T-helper 22 cell (primary cell): ENCODE results near the gene UTP14A.
"Not testable (repeated sequence)": the region's sequence is repeated elsewhere in the genome, so short reads cannot be mapped to it uniquely, and the experiment has no call there.

ENCODE experiments used
- DNase-seq: peaks from one replicate; pipeline ENCODE4 v3.0.0-alpha.2; 2020; ENCODE audit warnings: low read depth

Gene UTP14A, protein sequence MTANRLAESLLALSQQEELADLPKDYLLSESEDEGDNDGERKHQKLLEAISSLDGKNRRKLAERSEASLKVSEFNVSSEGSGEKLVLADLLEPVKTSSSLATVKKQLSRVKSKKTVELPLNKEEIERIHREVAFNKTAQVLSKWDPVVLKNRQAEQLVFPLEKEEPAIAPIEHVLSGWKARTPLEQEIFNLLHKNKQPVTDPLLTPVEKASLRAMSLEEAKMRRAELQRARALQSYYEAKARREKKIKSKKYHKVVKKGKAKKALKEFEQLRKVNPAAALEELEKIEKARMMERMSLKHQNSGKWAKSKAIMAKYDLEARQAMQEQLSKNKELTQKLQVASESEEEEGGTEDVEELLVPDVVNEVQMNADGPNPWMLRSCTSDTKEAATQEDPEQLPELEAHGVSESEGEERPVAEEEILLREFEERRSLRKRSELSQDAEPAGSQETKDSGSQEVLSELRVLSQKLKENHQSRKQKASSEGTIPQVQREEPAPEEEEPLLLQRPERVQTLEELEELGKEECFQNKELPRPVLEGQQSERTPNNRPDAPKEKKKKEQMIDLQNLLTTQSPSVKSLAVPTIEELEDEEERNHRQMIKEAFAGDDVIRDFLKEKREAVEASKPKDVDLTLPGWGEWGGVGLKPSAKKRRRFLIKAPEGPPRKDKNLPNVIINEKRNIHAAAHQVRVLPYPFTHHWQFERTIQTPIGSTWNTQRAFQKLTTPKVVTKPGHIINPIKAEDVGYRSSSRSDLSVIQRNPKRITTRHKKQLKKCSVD

GRCh38 chrX:129905787-129906580 lies at the start of gene UTP14A:
Gene UTP14A (plus strand): TSS chrX:129906164. CDS start chrX:129906211, 47 bp downstream.
- DNase-seq: peak; percentile 77

DNA sequence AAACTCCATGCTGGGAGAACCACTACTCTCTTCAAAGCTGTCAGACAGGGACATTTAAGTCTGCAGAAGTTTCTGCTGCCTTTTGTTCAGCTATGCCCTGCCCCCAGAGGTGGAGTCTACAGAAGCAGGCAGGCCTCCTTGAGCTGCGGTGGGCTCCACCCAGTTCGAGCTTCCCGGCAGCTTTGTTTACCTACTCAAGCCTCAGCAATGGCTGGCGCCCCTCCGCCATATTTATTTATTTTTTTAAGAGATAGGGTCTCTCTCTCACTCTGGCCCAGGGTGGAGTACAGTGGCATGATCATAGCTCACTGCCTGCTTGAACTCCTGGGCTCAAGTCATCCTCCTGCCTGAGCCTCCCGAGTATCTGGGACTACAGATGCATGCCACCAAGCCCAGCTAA lies 46.8 kb upstream of the UTP14A start:
- DNase-seq: not testable (repeated sequence)

GRCh38 chrX:129866321-129866720 lies 39.6 kb upstream of the UTP14A start:
- DNase-seq: not testable (repeated sequence)

DNA sequence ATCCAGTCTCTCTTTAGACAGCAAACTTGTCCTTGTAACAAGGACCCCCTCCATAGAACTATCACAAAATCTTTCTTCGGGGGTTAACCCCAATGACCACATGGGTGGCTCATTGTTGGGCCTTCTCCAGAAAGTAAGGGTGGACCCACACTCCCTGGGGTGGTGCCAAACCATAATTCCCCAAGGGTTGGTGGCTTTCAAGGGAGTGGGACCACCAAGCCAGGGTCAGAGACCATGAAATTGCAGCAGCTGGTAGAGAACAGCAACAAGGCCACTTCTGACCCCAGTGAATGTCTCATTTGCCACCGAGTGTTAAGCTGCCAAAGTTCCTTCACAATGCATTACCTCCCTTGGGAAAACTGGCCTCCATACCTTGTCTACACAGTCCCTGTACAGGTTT lies 33.4 kb upstream of the UTP14A start:
- DNase-seq: no peak

DNA sequence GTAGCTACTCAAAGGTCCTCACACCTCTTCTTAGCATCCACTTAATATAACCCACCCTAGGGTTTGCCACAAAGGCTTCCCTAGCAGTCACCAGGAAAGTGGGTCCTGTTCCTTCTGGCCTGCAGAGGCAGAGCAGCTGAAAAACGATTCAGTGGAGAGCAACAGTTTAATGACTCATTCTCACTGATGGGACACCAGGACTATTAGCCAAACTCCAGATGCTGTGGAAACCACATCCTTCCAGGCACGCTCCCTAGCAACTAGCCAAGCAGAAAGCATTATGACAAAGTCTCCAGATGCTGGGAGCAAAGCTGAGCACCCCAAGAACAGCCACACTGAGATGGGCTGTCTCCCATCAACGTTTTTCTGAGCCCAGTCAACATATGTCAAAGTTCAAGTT lies 30.3 kb upstream of the UTP14A start:
- no peak for DNase-seq

DNA sequence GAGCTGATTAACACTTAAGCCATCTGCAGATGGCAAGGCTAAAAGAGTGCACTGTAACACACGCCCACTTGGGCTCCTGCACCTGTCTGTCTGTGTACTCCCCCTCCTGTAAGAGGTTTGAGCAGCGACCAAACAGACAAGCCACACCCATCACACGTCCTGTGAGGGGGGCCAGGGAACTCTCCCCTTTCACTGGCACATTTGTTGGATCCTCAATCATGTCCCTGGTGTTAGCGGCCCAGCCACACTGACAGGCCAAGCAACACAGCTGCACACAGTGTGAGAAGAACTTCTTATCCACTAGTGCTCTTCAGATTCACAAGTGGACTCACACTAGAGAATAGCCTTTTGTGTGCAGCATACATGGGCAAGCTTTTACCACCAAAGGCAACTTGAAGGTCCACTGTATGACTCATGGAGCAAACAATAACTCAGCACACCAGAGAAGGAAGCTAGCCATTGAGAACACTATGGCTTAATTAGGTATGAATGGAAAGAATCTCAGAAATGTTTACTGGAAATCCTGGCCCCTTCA lies 29.1 kb upstream of the UTP14A start:
- no peak for DNase-seq

GRCh38 chrX:129877401-129877800 lies 28.6 kb upstream of the UTP14A start:
- no peak for DNase-seq

GRCh38 chrX:129900054-129900453 lies 5.9 kb upstream of the UTP14A start:
- no peak for DNase-seq

- no peak for DNase-seq
Measured at GRCh38 chrX:129908636-129909035, 2.7 kb downstream of the UTP14A start.

- DNase-seq: peak; percentile 24
Measured at GRCh38 chrX:129925305-129926092, 19.5 kb downstream of the UTP14A start.

GRCh38 chrX:129930941-129931410 lies 25.0 kb downstream of the UTP14A start:
- no peak for DNase-seq

DNA sequence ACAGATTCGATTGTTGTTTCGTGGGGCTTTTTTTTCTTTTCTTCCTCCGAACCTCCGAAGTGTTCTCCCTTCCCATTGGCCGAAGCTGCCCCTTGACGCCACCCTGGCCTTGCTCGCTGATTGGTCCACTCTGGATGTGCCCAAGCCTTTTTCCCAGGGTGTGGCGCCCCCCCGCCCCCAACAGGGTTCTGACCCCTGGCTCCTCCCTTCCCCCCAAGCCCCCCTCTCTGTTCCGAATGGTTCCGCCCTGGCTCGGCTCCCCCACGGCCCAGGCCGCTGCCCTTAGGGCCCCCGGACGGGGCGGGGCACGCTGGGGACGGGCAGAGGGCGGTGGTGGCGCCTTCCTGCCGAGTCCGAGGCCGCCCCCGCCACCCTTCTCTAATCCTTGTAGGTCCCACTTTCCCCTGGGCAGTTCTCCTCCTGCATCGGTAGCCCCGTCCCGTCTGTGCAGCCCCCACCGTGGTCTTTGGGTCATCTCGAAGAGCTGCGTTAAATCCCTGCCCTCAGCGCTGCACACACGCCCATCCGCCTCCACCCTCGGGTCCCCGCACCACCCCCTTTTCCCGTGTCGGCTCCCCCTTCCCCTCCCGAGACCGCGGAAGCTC lies 25.5 kb downstream of the UTP14A start:
- DNase-seq: peak; percentile 53

- peak; percentile 81 for DNase-seq
Measured at GRCh38 chrX:129932016-129932820, 26.3 kb downstream of the UTP14A start.

DNA sequence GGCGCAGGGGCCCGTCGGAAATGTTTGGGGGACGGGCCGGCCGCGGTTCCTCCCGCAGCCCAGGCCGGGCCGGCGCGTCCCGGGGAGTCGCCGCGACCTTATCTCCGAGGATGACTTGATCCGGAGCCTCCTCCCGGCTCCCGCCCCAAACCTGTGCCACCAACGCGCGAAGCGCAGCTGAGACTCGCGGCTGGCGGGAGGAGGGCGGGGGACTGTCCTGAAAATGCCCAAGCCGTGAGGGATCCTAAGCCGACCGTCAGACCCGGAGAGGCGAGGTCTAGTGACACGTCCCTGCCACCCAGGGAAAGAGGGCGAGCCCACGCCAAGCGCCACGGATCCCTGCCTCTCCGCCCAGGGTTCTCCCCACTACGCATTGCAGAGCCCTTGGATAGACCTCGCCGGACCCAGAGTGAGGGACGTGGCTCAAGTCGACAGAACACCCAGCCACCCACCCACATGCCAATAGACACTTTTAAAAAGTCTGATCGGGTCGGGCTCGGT lies 26.9 kb downstream of the UTP14A start:
- DNase-seq: no peak

DNA sequence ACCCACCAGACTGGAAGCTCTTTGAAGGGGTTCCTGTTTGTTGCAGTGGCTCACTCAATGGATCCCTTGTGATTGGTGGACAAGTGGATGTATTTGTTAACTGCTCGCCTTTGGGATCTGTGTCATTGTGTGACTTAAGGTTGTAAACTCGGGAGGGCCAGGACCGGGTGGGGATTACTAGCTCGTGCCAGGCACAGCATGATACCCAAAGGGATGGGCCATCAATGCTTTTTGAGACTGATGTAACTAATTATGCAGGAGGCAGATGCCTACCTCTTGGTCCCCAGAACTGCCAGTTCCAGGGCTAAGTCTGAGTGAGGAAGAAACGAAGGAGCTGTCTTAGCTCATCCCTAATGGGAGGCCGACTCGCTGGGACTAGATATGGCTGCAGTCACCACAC lies 27.7 kb downstream of the UTP14A start:
- no peak for DNase-seq

GRCh38 chrX:129934461-129934860 lies 28.5 kb downstream of the UTP14A start:
- no peak for DNase-seq

DNA sequence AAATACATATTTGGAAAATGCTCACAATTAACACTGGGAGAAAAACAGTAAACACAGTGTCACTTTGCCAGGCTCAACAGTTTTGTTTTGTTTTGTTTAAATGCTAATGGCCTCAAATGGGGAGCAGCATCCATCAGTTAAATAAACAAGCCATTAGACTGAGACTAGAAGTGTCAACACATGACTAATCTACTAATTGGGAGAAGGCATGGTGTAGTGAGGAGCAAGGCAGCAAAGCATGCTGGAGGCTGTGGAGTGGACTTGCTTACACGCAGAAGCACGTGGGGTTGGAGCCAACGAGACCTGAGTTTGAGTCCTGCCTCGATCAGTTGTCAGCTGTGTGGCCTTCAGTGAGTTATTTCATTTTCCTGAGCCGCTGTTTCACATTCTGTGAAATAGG lies 29.0 kb downstream of the UTP14A start:
- no peak for DNase-seq

GRCh38 chrX:129938081-129938480 lies 32.1 kb downstream of the UTP14A start:
- DNase-seq: no peak

DNA sequence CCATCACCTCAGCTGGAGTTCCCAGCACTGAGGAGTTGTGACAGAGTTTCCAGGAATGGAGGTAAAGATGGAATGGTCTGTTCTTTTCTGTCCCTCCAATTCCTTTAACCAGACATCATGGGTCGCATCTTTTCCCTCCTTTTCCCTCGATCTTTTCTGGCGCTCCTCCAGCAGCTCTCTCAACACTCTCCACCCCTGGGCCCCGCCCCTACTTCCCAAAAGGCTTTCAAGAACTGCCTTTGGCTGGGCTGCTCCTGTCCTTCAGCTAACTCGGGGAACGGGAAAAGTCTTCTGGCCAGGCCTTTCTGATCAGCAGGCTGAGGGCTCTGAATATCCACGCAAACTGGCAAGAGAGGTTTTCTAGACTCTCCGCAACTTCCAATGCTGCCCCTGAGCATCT lies 34.0 kb downstream of the UTP14A start:
- no peak for DNase-seq

DNA sequence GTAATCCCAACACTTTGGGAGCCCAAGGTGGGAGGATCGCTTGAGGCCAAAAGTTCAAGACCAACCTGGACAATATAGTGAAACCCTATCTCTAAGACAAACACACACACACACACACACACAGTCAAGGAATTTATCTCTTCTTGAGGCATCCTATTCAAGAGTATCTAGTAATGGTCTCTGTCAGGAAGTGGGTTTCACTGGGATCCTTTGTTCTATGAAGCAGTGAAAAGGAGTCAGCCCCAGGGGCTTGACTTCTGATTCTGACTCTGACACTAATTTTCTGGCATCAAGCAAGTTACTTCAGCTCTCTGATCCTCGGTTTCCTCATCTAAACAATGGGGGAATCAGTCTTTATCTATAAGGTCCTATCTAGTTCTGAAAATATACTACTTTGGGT lies 34.8 kb downstream of the UTP14A start:
- DNase-seq: no peak
